ENCODE data around the gene MTHFD1L.

DNA sequence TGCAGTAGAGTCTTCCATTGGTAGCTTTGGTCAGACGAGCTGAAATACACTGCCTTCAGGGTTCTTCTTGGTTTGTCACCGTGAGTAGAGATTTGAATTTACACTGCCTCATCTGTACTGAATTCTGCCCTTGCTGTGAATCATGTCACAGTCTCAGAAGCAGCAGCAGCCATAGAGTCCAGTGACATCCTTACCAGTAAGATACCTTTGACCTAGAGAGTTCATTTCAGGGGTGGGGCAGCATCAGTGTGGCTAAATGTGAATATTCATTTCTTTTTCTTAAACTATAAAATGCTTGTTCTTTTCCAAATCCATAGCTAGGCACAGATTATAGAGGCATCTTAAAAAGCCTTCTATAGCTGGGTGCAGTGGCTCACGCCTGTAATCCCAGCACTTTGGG is 223.5 kb downstream of the MTHFD1L start:
- TF ChIP-seq POLR2AphosphoS5 (IDR thresholded peaks at IDR 0.05) (no peak), POLR2A (IDR thresholded peaks at IDR 0.05) (no peak)
- TF ChIP-seq, protein P1, sequence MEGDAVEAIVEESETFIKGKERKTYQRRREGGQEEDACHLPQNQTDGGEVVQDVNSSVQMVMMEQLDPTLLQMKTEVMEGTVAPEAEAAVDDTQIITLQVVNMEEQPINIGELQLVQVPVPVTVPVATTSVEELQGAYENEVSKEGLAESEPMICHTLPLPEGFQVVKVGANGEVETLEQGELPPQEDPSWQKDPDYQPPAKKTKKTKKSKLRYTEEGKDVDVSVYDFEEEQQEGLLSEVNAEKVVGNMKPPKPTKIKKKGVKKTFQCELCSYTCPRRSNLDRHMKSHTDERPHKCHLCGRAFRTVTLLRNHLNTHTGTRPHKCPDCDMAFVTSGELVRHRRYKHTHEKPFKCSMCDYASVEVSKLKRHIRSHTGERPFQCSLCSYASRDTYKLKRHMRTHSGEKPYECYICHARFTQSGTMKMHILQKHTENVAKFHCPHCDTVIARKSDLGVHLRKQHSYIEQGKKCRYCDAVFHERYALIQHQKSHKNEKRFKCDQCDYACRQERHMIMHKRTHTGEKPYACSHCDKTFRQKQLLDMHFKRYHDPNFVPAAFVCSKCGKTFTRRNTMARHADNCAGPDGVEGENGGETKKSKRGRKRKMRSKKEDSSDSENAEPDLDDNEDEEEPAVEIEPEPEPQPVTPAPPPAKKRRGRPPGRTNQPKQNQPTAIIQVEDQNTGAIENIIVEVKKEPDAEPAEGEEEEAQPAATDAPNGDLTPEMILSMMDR (IDR thresholded peaks at IDR 0.05 in 8 of 11, conservative IDR thresholded peaks at IDR 0.05 in 3 of 11): no peak
